Cortex of kidney (tissue), 1 donor: Measurements from ENCODE around the gene AKT2.

Source experiments
- DNase-seq: peaks from one replicate; lab custom pipeline; 2025; lab: John Stamatoyannopoulos, UW

Gene AKT2

GRCh38 chr19:40235238-40236025, 49.7 kb downstream of the AKT2 start:
- DNase-seq: no peak

- DNase-seq: no peak
Observed at GRCh38 chr19:40234429-40235237, 50.5 kb downstream of the AKT2 start.

GRCh38 chr19:40233811-40234389, 51.2 kb downstream of the AKT2 start:
- no peak for DNase-seq

- DNase-seq: no peak
Observed at GRCh38 chr19:40232949-40233810, 52.0 kb downstream of the AKT2 start.

GRCh38 chr19:40232479-40232878, 52.7 kb downstream of the AKT2 start:
- DNase-seq: no peak

GRCh38 chr19:40231544-40232424, 53.4 kb downstream of the AKT2 start:
- DNase-seq: no peak

GRCh38 chr19:40231057-40231456, 54.1 kb downstream of the AKT2 start:
- no peak for DNase-seq

- DNase-seq: no peak
Observed at GRCh38 chr19:40229926-40230417, 55.2 kb downstream of the AKT2 start.

GRCh38 chr19:40229484-40229883, 55.7 kb downstream of the AKT2 start:
- DNase-seq: no peak

GRCh38 chr19:40228863-40229262, 56.3 kb downstream of the AKT2 start:
- DNase-seq: no peak

GRCh38 chr19:40228346-40228745, 56.8 kb downstream of the AKT2 start:
- no peak for DNase-seq

- DNase-seq: no peak
Observed at GRCh38 chr19:40225440-40226305, 59.5 kb downstream of the AKT2 start.

GRCh38 chr19:40224342-40225150, 60.6 kb downstream of the AKT2 start:
- DNase-seq: no peak

GRCh38 chr19:40223135-40223822, 61.9 kb downstream of the AKT2 start:
- DNase-seq: no peak

- no peak for DNase-seq
Observed at GRCh38 chr19:40221858-40222619, 63.1 kb downstream of the AKT2 start.

GRCh38 chr19:40220674-40221073, 64.5 kb downstream of the AKT2 start:
- DNase-seq: no peak

GRCh38 chr19:40219721-40220276, 65.3 kb downstream of the AKT2 start:
- DNase-seq: no peak
